Muscle of leg (tissue), 11 donors: ENCODE results near the gene RBM24. TPM values are rescaled to one million over a fixed set of nuclear protein-coding genes. Genes with fewer than 3 reads are reported as not detected.
"Not testable (repeated sequence)": the region's sequence is repeated elsewhere in the genome, so short reads cannot be mapped to it uniquely, and the experiment has no call there.

Experiments used
- DNase-seq: peaks from one replicate; pipeline ENCODE4 v3.0.0; 2013
- H3K27ac ChIP-seq: one replicate; pipeline ENCODE4 v1.5.1; 2013; ENCODE audit warnings: mild to moderate bottlenecking, low read length, control low read depth
- H3K27me3 ChIP-seq: one replicate; pipeline ENCODE4 v1.6.1; 2013; ENCODE audit warnings: low read length; ENCODE audit not compliant: control insufficient read depth, insufficient read depth
- H3K36me3 ChIP-seq: one replicate; pipeline ENCODE4 v1.6.1; 2013; ENCODE audit warnings: low read length; ENCODE audit not compliant: control insufficient read depth, insufficient read depth
- H3K4me1 ChIP-seq: one replicate; pipeline ENCODE4 v1.6.1; 2013; ENCODE audit warnings: low read length; ENCODE audit not compliant: control insufficient read depth, insufficient read depth
- H3K4me3 ChIP-seq: one replicate; pipeline ENCODE4 v1.5.1; 2013; ENCODE audit warnings: low read length, control low read depth
- H3K9me3 ChIP-seq: replicated peaks from 2 replicates; pipeline ENCODE4 v1.6.1; 2013; ENCODE audit warnings: low read depth, low read length; ENCODE audit not compliant: control insufficient read depth
- WGBS: methylation state at CpG from one replicate; pipeline ENCODE4 v1.1.5; 2013; ENCODE audit warnings: missing lambda C conversion rate; ENCODE audit not compliant: insufficient coverage; 5-methylcytosine and 5-hydroxymethylcytosine counted together
- polyA plus RNA-seq, 8 donors: library from polyadenylated mRNA; unstranded; fragments of 120-200 nt; gene quantifications; one replicate each; pipeline versions ENCODE4 v1.2.1 to v1.2.3, GENCODE V29; 2013; ENCODE audit warnings: inconsistent platforms in 1 of 8, low replicate concordance in 1 of 8; ENCODE audit not compliant: insufficient read length in 8 of 8, insufficient read depth in 1 of 8
- total RNA-seq: library from RNA; stranded (reverse); fragments of 120-200 nt; gene quantifications from one replicate; pipeline ENCODE4 v1.2.4, GENCODE V29; 2013

The RBM24 gene
- total and polyA plus RNA-seq, 9 donors, result 157 to 307 (median 221) TPM

DNA sequence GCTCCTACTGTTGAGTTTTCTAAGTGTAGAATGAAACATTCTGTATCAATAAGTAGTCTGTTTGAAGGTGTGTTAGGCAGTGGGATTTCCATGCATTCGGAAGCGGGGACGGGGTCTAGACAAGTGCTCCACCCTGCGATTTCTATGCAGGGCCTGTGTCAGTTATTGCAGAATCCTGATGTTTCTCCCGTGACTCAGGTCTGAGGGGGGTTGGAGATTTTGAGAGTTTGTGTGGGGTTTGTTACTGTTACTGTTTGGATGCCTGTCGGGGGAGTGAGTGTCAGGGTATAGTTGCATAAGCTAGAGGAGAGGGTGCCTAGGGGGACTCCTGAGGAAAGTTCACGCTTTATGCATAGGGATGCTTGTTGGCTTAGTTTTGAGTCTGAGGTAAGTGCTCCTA, 39.1 kb downstream of the RBM24 start:
- not testable (repeated sequence) for H3K36me3 ChIP-seq, H3K9me3 ChIP-seq, H3K4me1 ChIP-seq, DNase-seq, H3K27ac ChIP-seq, H3K27me3 ChIP-seq, H3K4me3 ChIP-seq
- 95% methylated on average over 7 of the region's 7 CpGs for WGBS

DNA sequence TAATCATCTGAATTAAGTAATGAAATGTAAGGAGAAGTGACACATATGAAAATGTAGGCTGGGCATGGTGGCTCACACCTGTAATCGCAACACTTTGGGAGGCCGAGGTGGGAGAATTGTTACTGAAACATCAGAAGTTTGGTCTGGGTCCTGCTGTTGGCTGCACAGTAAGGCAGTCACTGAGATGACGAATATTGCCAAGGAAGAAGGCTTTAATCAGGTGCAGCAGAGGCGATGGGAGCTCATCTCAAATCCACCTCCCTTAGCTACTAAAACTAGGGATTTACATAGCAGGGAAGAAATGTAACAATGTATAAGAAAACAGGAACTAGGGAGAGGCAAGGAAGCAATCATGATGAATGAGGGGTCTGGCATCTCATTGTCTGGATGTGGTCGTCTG, 50.1 kb downstream of the RBM24 start:
- Histone ChIP-seq H3K27me3 (no peaks in the 10 kb centered on the region), H3K27ac (no peak overlapping the region), H3K9me3 (no peaks in the 10 kb centered on the region), H3K4me3 (no peak overlapping the region), H3K4me1 (no peaks in the 10 kb centered on the region), H3K36me3 (no peaks in the 10 kb centered on the region)
- 95% methylated on average over 2 of the region's 5 CpGs for WGBS
- DNase-seq, result no peak

DNA sequence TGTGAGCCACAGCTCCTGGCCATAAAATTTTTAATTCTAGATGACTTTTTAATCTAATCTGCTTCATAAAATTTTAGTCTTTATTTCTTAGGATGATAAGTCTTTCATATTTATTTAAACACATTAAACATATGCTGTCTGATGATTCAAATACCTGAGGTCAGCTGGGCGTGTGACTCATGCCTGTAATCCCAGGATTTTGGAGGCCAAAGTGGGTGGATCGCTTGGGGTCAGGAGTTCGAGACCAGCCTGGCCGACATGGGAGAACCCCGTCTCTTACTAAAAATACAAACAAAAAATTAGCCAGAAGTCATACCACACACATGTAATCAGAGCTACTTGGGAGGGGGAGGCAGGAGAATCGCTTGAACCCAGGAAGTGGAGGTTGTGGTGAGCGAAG, 53.1 kb downstream of the RBM24 start:
- no peaks in the 10 kb centered on the region for H3K36me3 ChIP-seq
- H3K4me3 ChIP-seq, result no peak overlapping the region
- no peak for DNase-seq
- H3K4me1 ChIP-seq, result no peaks in the 10 kb centered on the region
- H3K9me3 ChIP-seq, result no peaks in the 10 kb centered on the region
- WGBS, result no CpG with 5 or more reads among the region's 7 CpGs
- no peaks in the 10 kb centered on the region for H3K27me3 ChIP-seq
- H3K27ac ChIP-seq, result no peak overlapping the region

DNA sequence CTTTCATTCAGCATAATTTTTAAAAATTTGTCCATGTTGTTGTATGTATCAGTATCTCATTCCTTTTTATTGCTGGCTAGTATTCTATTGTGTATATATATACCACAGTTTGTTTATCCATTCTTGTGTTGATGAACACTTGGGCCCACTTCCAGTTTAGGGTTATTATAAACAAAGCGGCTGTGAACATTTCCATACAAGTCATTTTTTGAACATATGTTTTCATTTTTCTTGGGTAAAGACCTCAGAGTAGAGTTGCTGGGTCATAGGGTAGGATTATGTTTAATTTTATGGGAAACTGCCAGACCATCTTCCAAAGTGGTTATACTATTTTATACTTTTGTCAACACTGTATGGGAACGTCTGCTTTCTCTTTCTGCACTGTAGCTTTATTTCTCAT, 55.3 kb downstream of the RBM24 start:
- H3K27me3 ChIP-seq, result no peaks in the 10 kb centered on the region
- H3K36me3 ChIP-seq, result no peaks in the 10 kb centered on the region
- no peak overlapping the region for H3K4me3 ChIP-seq
- WGBS, result no CpG with 5 or more reads among the region's 2 CpGs
- no peak for DNase-seq
- no peak overlapping the region for H3K27ac ChIP-seq
- no peaks in the 10 kb centered on the region for H3K9me3 ChIP-seq
- H3K4me1 ChIP-seq, result no peaks in the 10 kb centered on the region

DNA sequence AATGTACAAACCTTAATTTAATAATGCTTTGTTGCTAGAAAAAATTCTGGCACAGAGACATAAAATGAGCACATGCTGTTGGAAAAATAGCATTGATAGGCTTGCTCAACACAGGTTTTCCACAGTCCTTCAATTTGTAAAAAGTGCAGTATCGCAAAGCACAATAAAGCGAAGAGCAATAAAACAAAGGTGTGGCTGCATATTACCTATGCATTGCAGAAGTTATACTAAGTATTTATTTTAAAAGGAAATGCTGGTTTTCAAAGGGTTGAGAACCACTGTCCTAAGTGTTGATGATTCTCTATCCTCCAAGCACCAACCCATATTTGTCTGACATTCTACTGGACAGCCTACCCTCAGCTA, 58.1 kb downstream of the RBM24 start:
- H3K4me3 ChIP-seq, result no peak overlapping the region
- H3K27me3 ChIP-seq, result no peaks in the 10 kb centered on the region
- WGBS, result 90% methylated on average over 2 of the region's 2 CpGs
- DNase-seq, result no peak
- no peaks in the 10 kb centered on the region for H3K9me3 ChIP-seq
- no peak overlapping the region for H3K27ac ChIP-seq
- no peaks in the 10 kb centered on the region for H3K36me3 ChIP-seq
- no peaks in the 10 kb centered on the region for H3K4me1 ChIP-seq

DNA sequence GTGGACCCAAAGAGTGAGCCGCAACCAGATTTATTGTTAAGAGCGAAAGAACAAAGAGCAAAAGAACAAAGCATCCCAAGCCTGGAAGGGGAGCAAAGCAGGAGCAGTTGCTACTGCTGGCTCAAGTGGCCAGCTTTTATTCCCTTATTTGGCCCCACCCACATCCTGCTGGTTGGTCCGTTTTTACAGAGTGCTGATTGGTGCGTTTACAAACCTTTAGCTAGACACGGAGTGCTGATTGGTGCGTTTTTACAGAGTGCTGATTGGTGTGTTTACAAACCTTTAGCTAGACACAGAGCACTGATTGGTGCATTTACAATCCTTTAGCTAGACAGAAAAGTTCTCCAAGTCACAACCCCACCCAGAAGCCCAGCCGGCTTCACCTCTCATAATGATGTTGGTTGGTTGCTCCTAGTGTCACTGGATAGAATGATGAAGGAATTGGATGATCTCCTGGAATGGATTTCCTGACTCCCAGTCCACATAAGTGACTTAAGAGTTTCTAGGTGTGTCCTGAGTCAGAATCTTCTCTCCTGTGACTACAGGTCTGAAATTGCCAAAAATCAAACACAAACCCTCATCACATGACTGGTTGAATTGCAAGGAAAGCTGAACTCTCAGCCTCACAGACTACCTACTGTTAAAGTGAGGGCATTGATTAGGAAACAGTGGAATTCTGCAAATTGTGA, 60.1 kb downstream of the RBM24 start:
- no peaks in the 10 kb centered on the region for H3K36me3 ChIP-seq
- H3K4me3 ChIP-seq, result no peak overlapping the region
- H3K9me3 ChIP-seq, result no peaks in the 10 kb centered on the region
- no peaks in the 10 kb centered on the region for H3K27me3 ChIP-seq
- WGBS, result no CpG with 5 or more reads among the region's 7 CpGs
- DNase-seq, result no peak
- no peak overlapping the region for H3K27ac ChIP-seq
- no peaks in the 10 kb centered on the region for H3K4me1 ChIP-seq

DNA sequence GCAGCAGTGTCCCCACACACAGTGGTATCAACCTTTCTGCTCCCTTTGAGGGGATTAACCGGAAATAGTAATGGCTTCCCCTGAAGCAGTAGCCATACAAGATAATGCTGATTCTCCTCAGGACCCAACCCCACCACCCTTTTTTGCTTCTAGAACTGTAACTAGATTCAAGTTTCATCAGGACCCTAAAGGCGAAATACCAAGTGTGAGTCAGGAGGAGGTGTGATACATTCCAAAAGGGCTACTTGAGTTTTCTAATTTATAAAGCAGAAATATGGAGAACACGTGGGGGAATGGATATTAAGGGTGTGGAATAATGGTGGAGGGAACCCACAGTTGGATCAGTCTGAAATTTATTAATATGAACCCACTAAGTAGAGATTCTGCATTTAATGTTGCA, 60.7 kb downstream of the RBM24 start:
- no peak overlapping the region for H3K27ac ChIP-seq
- H3K27me3 ChIP-seq, result no peaks in the 10 kb centered on the region
- H3K4me3 ChIP-seq, result no peak overlapping the region
- H3K9me3 ChIP-seq, result no peaks in the 10 kb centered on the region
- no peaks in the 10 kb centered on the region for H3K4me1 ChIP-seq
- no peaks in the 10 kb centered on the region for H3K36me3 ChIP-seq
- 69% methylated on average over 2 of the region's 3 CpGs for WGBS
- no peak for DNase-seq

DNA sequence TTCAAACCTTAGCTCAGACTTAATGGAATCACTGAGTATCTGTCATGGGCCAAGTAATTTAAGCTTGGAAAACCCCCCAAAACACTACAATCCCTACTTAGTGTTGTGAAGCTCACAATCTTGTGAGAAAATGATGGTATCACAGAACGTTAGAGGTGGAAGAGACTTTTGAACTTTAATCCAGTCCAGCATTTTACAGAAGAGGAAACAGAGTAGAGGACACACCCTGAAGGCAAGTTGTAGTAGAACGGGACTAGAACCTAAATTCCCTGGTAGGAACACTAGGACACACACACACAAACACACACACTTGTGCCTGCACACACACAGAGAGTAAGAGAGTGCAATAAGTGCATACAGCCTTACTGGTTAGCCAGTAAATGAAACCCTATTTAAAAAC, 62.1 kb downstream of the RBM24 start:
- no peak overlapping the region for H3K27ac ChIP-seq
- no peaks in the 10 kb centered on the region for H3K36me3 ChIP-seq
- WGBS, result no CpG with 5 or more reads among the region's 2 CpGs
- H3K9me3 ChIP-seq, result no peaks in the 10 kb centered on the region
- no peaks in the 10 kb centered on the region for H3K27me3 ChIP-seq
- H3K4me1 ChIP-seq, result no peaks in the 10 kb centered on the region
- no peak overlapping the region for H3K4me3 ChIP-seq
- DNase-seq, result no peak

Other genes with a start within 250 kb of the RBM24 start
- not detected for gene STMND1, start 179.3 kb upstream of the RBM24 start, total RNA-seq
- gene STMND1, start 179.3 kb upstream of the RBM24 start, polyA plus RNA-seq, result under 1 TPM in 4 of 8 donors, not detected in 4; 0.20 to 0.52 (median 0.28) TPM
- 56.3 TPM for gene CAP2, start 112.2 kb downstream of the RBM24 start, total RNA-seq
- 100 to 1,000 TPM; 133 to 201 (median 154) TPM for gene CAP2, start 112.2 kb downstream of the RBM24 start, polyA plus RNA-seq